HG03175 (cell line): ENCODE measurements around the gene SLC19A2.
A peak's percentile ranks its signal among the peaks of the same experiment; 100 is the strongest.
"Not testable (repeated sequence)": the region's sequence is repeated elsewhere in the genome, so short reads cannot be mapped to it uniquely, and the experiment has no call there.

ENCODE experiments used
- ATAC-seq: cut with Tn5 transposase; IDR thresholded peaks from one replicate; pipeline ENCODE4 v1.9.1; 2021; ENCODE audit warnings: mild to moderate bottlenecking, moderate library complexity; ENCODE audit not compliant: unreplicated experiment

Gene SLC19A2

DNA sequence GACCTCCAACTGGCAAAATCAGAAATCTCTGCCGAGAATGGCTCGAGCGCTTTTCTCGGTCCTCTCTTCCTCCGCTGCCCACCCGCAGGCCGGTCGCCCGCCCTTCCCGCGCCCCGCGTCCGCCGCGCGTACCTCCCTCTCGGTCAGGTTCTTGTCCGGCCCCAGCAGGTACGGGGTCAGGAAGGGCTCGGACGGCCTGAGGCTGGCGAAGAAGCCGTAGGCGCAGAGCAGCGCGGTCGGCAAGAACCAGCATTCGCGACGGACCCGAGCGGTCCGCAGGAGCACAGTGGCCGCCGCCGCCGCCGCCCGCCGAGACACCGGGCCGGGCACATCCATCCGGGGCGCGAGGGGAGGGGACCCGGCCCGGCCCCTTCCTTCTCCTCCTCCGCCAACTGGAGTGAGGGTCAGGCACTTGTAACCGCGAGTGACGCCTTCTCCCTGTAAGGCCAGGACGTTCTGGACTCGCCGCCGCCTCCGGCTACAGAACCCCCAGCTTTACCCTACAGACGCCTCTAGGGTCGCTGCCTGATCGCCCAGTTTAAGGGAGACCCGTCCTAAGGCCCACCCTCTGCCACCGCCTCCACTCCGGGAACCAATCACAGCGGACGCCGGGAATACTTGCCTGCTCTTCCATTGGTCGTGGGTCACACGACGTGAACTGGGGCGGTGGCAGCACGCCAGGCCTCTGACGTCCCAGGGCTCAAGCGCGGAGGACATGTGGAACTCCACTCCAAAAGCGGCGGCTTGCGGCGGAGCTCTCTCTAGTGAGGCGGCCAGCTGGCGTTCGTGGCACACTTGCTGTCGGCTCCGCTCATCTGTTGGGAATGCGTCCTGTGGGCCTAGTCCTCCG, at the start of gene SLC19A2:
Gene SLC19A2, minus strand, starts transcription at position 514 of the 850 bp plus-strand sequence. Its CDS starts 178 bp downstream, at position 336.
- ATAC-seq: peak; percentile 98

GRCh38 chr1:169534653-169535052, 48.9 kb upstream of the SLC19A2 start:
- no peak for ATAC-seq

DNA sequence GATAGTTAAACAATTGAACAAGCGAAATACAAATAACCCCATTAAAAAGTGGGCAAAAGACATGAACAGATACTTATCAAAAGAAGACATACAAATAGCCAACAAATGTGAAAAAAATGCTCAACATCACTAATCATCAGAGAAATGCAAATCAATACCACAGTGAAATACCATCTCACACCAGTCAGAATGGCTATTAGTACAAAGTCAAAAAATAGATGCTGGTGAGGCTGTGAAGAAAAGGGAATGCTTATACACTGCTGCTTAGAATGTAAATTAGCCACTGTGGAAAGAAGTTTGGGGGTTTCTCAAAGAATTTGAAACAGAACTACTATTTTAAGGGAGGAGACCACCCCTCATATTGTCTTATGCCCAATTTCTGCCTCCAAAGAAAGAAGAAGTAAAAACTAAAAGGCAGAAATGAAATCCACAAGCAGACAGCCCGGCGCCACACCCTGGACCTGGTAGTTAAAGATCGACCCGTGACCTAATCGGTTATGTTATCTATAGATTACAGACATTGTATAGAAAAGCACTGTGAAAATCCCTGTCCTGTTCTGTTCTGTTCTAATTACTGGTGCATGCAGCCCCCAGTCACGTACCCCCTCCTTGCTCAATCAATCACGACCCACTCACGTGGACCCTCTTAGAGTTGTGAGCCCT, 47.9 kb upstream of the SLC19A2 start:
- ATAC-seq: not testable (repeated sequence)

DNA sequence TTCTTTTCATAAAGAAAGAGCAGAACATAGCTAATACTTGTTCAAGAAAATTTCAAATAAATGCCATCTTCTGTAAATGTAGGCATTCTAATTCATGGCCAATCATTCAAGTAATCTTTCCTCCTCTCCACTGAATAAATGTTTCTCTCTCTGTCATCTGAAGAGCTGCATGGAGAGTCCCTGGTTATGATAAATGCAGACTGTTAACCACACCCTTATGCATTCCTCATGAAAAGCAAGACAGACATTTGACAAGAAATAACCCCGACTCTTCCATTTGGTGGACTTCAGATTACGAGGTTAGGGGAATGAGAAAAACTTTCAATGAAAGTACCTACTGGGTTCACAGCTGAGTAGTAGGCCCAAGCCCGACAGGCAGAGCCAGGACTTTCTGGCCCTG, 44.7 kb upstream of the SLC19A2 start:
- ATAC-seq: no peak

- ATAC-seq: no peak
These were observed 43.4 kb upstream of the SLC19A2 start for GRCh38 chr1:169529068-169529642.

- ATAC-seq: no peak
These were observed 42.7 kb upstream of the SLC19A2 start for GRCh38 chr1:169528215-169529067.

- no peak for ATAC-seq
These were observed 41.9 kb upstream of the SLC19A2 start for GRCh38 chr1:169527451-169528214.

- ATAC-seq: no peak
These were observed 41.3 kb upstream of the SLC19A2 start for GRCh38 chr1:169527001-169527400.

DNA sequence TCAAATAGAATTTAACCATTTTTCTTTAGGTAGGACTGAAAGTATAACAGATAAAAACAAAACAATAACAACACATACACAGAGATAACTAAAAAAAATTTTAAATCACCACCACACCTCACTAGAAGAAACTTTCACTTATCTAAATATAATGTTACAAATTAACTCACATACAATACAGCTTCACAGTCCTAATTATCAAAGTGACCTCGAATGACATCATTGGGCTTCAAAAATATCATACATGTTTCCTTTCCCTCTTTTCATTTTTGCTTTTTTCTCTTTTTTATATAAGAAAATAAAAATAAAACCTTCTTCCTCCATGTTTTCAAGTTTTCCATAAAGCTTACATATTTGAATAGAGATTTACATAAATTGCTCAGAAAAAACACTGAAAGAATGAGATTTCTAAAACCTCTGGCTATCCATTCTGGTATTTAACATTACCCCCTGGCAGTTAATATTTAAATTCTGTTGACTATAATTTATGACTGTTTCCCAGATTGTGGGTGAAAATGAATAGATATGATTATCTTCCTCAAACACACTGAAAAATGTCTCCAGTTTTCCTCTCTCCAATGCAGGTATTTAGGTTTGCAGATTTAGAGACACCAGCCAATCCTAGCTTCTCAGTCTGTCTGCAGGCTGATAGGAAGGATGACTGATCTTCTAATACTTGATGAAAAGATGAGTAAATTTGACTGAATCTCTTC, 40.5 kb upstream of the SLC19A2 start:
- ATAC-seq: no peak

DNA sequence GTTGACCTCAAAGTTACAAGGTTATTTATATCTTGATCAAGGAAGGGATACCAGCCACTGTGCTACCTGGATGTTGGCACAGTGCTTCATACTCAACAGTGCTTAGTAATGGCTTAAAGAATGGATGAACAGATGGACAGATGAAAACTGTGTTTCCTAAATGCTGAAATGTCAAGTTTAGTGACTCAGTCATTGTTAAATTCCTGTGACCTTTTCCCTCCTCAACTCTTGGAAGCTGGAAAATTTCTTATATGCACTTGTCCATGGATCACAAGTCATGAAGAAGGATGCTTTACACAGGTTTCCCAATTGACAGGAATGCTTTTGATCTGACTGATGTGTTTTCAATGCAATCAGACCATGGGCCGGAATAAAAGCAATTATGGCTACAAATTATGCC, 39.6 kb upstream of the SLC19A2 start:
- no peak for ATAC-seq

- no peak for ATAC-seq
These were observed 38.2 kb upstream of the SLC19A2 start for GRCh38 chr1:169523904-169524303.

DNA sequence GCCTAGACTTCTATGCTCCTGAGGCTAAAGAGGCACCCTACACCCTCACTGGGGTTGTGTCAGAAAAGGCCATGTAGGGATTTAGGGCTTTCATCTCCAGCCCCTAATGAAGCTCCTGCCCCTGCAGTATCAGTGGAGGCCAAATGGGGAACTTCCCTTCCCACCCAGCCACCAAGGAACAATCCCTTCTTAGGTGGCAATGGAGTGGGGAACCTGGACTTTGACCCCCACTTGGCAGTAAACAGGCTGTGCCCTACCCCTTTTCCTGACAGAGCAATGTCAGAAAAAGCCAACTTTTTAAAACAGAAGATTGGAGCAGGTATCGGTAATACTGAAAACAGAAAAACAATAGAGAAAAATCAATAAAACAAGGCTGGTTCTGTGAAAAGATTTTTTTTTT, 35.5 kb upstream of the SLC19A2 start:
- no peak for ATAC-seq

DNA sequence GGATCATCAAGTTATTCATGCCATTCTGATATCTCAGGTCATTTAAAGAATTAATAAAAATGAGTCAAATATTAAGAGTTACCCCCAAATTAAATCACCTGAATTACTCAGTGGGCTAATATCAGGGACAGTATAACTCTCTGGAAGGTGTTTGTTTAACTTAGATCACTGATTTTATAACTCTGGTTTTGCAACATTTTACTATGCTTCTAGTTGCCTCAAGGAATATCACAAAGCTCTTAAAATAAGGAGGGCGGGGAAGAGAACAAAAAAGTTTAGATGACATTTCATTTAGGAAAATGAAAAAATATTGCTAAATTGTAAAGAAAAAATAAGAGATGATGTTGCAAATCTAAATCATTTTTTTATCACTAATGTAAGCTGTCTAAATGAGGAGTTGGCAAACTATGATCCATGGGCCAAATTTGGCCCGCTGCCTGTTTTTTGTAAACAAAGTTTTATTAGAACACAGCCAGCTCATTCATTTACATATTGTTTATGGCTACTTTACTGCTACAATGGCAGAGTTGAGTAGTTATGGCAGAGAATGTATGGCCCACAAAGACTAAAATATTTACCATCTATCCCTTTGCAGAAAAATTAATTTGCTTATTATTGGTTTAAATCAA, 31.9 kb upstream of the SLC19A2 start:
- ATAC-seq: no peak

- ATAC-seq: no peak
These were observed 29.9 kb upstream of the SLC19A2 start for GRCh38 chr1:169515641-169516040.

GRCh38 chr1:169514566-169515270, 29.0 kb upstream of the SLC19A2 start:
- ATAC-seq: no peak

- ATAC-seq: no peak
These were observed 27.5 kb upstream of the SLC19A2 start for GRCh38 chr1:169513208-169513607.

DNA sequence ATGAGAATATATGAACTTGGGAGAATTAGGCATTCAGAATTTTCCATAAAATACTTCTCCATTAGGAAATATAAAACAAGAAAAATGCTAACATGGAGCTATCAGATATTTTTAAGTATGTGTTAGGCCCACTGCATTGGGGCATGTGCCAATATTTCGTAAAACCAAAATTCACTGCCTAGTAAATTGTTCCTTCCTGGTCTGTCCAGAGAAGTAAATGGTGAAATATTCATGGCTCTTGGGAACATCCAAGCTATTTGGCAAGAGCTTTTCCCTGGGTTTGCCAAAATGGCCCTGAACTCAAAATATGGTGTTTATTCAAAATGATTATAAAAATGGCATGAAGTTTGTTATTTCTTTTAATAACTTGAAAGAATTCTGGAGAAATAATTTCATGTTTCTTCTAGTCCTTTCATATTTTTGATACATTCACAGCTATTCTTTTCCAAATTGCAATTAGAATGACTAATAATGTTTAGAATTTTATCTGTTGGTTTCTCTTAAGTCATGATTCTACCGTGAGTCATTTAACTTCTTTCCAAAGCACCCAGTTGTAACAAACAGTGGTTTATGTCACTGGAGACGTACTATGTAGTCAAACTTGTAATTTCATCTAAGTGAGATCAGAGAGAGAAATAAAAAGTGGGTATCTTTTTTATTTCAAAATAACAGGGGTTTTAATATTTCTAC, 25.7 kb upstream of the SLC19A2 start:
- ATAC-seq: no peak

DNA sequence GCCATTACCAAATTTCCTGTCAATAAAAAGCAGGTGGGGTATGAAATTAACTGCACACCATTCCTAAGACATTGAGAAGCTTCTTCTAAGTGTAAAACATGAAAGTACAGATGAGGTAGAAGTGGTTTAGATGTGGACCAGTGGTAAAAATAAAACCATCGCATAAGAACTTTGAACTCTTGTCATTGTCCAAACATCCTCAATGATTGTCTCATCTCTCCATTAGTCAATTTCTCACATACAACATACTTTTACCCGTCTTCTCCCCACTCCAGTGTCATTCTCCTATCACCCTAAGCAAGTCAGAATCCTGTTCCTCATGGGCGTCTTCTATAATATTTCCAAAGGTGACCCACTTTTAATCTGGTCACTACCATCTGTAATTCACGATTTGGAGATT, 24.3 kb upstream of the SLC19A2 start:
- ATAC-seq: no peak
